Measurements from ENCODE around the gene PNPLA1.

- TF ChIP-seq CTCF (IDR thresholded peaks at IDR 0.05) (no peak), POLR2A (IDR thresholded peaks at IDR 0.05) (no peak)
These were observed 26.4 kb downstream of the PNPLA1 start for GRCh38 chr6:36296240-36296639.

Measured in body of pancreas (tissue), 4 donors.